NK-92 (cell line): ENCODE results near the gene TBC1D5.
"Not testable (repeated sequence)": the region's sequence is repeated elsewhere in the genome, so short reads cannot be mapped to it uniquely, and the experiment has no call there.

Experiments
- DNase-seq: peaks from one replicate; lab custom pipeline; 2025; ENCODE audit not compliant: unreplicated experiment; lab: John Stamatoyannopoulos, UW

Gene TBC1D5

DNA sequence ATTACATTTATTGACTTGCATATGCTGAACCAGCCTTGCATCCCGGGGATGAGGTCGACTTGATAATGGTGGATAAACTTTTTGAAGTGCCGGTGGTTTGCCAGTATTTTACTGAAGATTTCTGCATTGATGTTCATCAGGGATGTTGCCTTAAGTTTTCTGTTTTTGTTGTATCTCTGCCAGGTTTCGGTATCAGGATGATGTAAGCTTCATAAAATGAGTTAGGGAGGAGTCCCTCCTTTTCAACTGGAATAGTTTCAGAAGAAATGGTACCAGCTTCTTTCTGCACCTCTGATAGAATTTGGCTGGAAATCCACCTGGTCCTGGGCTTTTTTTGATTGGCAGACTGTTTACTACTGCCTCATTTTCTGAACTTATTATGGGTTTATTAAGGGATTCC lies 250.8 kb downstream of the TBC1D5 start:
- DNase-seq: no peak

DNA sequence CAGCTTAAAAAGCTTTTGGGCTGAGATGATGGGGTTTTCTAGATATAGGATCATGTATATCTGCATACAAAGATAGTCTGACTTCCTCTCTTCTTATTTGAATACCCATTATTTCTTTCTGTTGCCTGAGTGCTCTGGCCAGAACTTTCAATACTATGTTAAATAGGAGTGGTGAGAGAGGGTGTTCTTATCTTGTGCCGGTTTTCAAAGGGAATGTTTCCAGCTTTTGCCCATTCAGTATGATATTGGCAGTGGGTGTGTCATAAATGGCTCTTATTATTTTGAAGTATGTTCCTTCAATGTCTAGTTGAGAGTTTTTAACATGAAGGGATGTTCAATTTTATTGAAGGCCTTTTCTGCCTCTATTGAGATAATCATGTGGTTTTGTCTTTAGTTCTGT lies 251.2 kb downstream of the TBC1D5 start:
- DNase-seq: not testable (repeated sequence)

GRCh38 chr3:17489139-17489538 lies 253.3 kb downstream of the TBC1D5 start:
- DNase-seq: no peak

DNA sequence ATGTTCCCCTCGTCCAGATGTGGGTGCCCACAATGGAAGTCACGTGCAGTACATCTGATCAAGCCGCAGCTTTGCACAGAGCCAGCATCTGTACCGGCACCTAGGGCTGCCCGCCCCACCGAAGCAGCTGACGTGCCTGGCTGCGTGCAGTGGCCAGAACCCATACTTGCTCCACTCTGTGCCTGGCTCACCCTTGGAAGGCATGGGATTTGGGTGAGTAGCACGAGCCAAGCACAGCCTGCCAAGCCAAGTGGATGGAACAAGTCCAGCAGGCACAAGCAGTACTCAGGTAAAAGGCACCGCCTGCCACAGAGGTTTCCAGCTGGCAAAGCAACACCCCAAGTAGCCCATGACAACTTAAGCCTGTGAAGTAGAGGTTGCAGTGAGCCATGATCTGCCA lies 261.3 kb downstream of the TBC1D5 start:
- no peak for DNase-seq

DNA sequence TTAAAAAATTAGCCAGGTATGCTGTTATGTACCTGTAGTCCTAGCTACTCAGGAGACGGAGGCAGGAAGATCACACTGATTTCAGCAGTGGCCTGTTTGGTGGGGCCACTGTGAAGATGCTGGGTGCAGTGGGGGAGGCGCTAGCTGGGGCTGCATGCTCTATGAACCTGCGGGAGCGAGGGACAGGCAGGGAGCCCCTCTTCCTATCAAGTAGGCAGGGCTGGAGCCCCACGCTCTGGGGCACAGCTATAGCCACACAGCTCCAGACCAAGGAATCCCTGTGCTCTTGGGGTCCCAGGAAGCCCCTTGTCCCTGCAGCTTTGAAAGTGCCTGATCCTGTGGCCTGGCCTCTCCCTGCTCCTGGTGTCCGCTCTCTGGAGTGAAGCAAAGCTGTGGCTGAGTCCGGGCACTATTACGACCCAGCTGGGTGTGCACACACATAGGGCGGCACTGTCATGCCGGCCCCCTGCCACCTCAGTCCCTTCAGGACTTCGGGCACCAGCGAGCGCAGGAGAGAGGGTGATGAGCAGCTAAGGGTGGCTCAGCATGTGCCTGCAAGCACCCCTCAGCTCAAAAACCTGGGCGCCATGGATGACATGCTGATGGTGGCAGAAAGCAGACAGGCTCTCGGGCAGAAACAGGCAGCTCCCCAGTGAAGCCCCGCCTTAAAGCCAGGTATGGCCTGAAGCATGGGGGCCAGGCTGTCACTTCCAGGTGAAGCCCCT lies 262.6 kb downstream of the TBC1D5 start:
- DNase-seq: no peak

DNA sequence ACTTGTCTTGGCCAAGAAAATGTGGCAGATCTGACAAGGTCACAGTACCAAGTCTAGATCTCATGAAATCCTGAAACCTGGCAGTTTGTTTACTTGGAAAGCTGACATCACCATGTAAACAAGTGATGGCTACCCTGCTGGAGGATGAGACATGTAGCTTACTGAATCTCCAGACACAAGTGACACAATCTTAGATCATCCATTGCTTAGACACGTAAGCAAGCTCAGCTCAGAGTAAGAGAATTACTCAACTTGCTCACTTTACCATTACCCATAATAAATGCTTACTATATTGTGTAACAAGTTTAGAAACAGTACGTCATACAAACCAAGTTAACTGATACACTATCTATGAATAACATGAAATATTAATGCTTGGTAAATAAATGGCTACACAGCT lies 263.8 kb downstream of the TBC1D5 start:
- no peak for DNase-seq

DNA sequence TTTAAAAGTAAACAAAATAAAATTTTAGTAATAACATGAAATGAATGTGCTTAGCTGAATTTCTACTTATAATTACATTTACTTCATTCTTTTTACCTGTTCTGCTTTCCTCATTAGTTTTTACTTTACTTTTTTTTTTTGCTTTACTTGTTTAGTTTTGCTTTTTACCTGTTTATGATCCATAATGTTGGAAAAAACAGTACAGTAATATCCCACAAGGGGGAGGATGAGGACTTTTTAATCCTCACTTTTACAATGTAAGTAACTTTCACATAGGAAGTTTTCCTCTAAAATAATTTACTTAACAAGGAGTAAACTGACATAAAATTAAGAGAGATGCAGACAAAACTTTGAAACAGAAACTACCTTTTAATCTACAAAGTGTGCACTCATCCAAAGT lies 268.7 kb downstream of the TBC1D5 start:
- no peak for DNase-seq

DNA sequence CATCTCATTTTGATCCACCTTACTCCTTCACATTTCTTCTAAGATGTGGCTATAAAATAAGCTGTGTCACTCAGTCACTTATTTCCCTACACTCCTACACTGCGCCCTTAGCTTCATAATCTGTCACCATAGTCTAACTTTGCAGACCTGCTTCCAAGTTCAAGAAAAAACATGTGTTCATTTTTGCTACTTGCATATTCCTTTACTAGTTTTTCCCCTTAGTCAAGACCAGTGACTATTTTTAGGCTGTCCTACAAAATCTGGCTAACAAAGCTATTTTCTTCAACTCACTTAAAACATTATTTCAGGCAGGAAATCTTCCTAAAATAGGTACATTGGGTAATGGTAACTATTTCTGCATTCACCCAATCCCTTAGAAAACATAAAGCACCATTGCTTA lies 272.5 kb downstream of the TBC1D5 start:
- DNase-seq: no peak

DNA sequence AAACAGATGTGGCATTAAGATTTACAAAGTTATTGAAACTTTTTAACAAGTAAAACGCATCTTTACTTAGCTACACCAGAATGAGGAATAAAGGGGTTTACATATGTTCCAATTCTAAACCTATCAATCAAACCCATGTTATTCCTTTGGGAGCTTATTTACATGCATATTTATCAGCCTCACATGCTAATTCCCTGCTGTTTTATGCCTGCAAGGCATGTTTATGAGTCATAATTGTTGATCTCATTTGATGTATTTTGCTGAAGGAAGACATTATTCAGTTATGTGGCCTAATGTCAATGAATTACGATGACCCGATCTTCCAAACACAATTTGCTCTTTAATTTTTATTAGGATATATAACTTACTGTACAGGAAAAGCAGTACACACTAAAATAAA lies 272.9 kb downstream of the TBC1D5 start:
- no peak for DNase-seq

DNA sequence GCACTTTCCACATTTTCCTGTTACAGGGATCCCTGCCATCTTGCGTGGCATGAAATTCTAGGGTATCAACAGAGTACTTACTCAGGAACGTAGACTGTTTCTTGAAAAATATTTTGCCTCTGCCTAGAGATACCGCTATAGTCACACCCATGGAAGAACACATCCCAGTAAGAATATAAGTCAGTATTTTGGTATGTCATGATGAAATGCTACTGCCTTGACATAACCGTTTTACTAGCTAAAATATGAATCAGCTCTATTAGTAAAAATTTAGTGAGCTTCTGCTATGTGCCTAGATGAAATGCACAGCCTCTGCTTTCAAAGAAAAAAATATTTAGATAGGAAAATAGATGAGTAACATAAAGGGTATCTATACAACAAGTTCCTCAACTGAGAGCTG lies 276.4 kb downstream of the TBC1D5 start:
- no peak for DNase-seq

- no peak for DNase-seq
These were observed 282.9 kb downstream of the TBC1D5 start for GRCh38 chr3:17459470-17459993.

- no peak for DNase-seq
These were observed 285.8 kb downstream of the TBC1D5 start for GRCh38 chr3:17456650-17457049.

GRCh38 chr3:17456046-17456445 lies 286.4 kb downstream of the TBC1D5 start:
- DNase-seq: no peak

- DNase-seq: no peak
These were observed 297.6 kb downstream of the TBC1D5 start for GRCh38 chr3:17444865-17445264.

DNA sequence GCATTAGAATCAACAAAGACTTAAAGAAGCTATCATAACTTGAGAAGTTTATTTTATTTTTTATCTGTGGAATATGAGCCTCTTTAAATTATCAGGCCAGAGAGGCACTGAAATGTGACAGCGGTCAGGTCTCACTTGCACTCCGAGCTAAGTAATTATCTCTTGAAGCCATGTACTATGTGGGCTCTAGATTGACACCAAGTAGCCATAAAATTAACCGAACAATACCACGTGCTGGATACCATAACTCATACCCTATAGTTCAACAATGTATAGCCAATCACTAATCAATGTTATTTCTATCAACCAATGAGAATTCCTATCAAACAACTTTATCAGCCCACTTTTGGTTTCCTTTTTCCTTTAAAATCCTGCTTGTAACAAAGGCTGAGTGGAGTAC lies 299.3 kb downstream of the TBC1D5 start:
- no peak for DNase-seq

DNA sequence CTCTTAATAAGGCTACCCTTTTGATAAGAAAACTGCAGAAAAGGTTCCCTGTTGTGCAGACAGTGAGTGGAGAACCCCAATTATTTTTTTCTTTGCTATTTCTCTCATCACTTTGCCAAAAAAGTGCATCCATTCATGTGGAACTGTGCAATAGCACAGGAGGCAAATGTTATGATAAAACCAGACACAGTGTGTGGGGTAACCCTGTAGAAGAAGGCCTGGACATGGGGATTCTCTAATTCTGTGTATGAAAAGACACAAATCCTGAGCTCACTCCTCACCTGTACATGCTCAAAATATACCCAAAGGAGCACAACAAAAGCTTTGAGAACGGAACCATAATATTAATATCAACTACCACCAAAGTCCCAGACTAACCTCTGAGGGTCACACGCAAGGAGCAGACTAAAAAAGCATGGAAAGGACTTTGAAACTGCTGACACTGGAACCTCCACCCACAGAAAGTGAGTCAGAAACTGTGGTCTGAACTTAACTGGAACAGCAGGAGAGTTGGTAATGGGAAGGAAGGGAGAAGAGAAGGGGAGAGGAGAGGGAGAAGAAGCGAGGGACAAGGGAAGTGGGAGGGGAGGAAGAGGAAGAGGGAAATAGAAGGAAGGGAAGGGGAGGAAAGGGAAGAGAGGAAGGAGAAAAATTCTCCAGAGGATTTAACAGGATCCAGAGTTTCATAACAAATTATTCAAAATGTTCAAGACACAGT lies 299.9 kb downstream of the TBC1D5 start:
- DNase-seq: no peak

DNA sequence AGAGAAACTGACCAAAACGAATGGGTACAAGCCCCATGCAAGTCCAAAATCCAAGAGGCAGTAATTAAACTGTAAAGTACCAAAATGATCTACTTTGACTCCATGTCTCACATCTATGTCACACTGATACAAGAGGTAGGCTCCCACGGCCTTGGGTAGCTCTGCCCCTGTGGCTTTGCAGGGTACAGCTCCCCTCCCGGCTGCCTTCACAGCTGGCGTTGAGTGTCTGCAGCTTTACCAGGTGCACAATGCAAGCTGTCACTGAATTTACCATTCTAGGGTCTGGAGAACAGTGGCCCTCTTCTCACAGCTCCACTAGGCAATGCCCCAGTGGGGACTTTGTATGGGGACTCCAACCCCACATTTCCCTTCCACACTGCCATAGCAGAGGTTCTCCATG lies 308.6 kb downstream of the TBC1D5 start:
- no peak for DNase-seq

DNA sequence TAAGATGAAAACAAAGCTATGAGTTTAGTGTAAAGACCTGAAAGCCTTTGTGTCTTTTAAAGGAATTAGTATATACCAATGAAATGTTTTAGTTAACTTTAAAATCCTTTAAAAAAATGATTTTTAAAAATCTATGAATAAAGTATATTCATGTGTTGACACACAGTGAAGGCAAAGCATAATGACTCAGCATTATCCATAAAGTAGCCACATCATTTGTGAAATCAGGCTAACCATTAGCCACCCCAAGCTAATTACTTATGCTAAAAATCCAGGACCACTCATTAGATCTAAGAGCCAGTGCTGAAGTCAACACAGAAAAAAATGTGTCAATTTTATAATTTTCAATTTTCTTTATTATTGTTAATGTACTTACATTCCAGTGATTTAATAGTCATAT lies 310.2 kb downstream of the TBC1D5 start:
- no peak for DNase-seq

- DNase-seq: no peak
These were observed 310.9 kb downstream of the TBC1D5 start for GRCh38 chr3:17431484-17432045.

GRCh38 chr3:17431004-17431403 lies 311.4 kb downstream of the TBC1D5 start:
- no peak for DNase-seq

GRCh38 chr3:17430582-17430981 lies 311.8 kb downstream of the TBC1D5 start:
- DNase-seq: no peak
